ENCODE measurements around the gene ZPLD1.

DNA sequence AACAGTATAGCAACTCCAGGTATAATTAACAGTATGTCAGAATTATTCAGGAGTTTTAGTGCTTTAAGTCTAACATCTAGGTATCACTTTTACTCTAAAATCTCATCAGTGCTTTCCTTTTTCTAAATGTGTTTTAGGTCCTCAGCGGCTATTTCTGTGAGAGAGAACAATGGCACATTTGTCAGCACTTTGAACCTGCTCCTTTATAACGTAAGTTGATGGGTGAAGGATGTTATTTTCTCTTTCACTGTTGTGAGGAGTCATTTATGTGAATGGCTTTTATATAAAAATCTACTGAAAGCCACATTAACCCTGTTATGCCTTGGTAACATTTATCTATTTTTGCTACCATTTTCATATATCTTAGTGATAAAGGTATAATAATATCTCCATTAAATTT, 22.8 kb downstream of the ZPLD1 start:
- TF ChIP-seq, protein P1, sequence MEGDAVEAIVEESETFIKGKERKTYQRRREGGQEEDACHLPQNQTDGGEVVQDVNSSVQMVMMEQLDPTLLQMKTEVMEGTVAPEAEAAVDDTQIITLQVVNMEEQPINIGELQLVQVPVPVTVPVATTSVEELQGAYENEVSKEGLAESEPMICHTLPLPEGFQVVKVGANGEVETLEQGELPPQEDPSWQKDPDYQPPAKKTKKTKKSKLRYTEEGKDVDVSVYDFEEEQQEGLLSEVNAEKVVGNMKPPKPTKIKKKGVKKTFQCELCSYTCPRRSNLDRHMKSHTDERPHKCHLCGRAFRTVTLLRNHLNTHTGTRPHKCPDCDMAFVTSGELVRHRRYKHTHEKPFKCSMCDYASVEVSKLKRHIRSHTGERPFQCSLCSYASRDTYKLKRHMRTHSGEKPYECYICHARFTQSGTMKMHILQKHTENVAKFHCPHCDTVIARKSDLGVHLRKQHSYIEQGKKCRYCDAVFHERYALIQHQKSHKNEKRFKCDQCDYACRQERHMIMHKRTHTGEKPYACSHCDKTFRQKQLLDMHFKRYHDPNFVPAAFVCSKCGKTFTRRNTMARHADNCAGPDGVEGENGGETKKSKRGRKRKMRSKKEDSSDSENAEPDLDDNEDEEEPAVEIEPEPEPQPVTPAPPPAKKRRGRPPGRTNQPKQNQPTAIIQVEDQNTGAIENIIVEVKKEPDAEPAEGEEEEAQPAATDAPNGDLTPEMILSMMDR (IDR thresholded peaks at IDR 0.05; ENCODE audit: insufficient read depth, low read depth, low read length): no peak
- TF ChIP-seq EZH2 (IDR thresholded peaks at IDR 0.05; ENCODE audit: insufficient read depth, low read length): no peak

Data from astrocyte (in vitro differentiated cells and primary cell).